NB4 (cell line): ENCODE results near the gene LEKR1.

ENCODE experiments used
- CTCF ChIP-seq: IDR thresholded peaks from one replicate; pipeline ENCODE4 v1.5.1; 2012; ENCODE audit warnings: low read depth, low read length
- MYC ChIP-seq: IDR thresholded peaks from 2 replicates; pipeline ENCODE4 v1.6.1; 2011; ENCODE audit warnings: low read depth, low read length
- POLR2A ChIP-seq: IDR thresholded peaks from 2 replicates; pipeline ENCODE4 v1.6.1; 2011; ENCODE audit warnings: mild to moderate bottlenecking; ENCODE audit not compliant: insufficient read length; ENCODE audit errors: extremely low read depth
- TF ChIP-seq, protein P1 (sequence below): IDR thresholded peaks from 2 replicates; pipeline ENCODE4 v1.6.1; 2011; ENCODE audit warnings: low read depth, low read length

GRCh38 chr3:157046520-157046919 is 220.4 kb downstream of the LEKR1 start:
- TF ChIP-seq CTCF = no peak
- no peak for TF ChIP-seq POLR2A
- TF ChIP-seq, protein P1, sequence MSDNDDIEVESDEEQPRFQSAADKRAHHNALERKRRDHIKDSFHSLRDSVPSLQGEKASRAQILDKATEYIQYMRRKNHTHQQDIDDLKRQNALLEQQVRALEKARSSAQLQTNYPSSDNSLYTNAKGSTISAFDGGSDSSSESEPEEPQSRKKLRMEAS = no peak
- no peak for TF ChIP-seq MYC
